ENCODE results near the gene UGT8. TPM values are rescaled to one million over a fixed set of nuclear protein-coding genes. Genes with fewer than 3 reads are reported as not detected.
A peak's percentile ranks its signal among the peaks of the same experiment; 100 is the strongest.
"Not testable (repeated sequence)": the region's sequence is repeated elsewhere in the genome, so short reads cannot be mapped to it uniquely, and the experiment has no call there.

The UGT8 gene
- total RNA-seq, result under 1 TPM; 0.40 to 0.53 TPM

- peak within 1 kb of the TSS; percentile 65 for H3K4me3 Mint-ChIP-seq
- no peak within 1 kb of the TSS for H3K27ac Mint-ChIP-seq
- intact Hi-C loops (cut with micrococcal nuclease), result no loop called here
- ChIA-PET POLR2A (no interaction called here), CTCF (interaction anchor here (0.6 kb wide), 1 partner anchor 44 kb away, joined by 3 read pairs; no protein-coding TSS in a partner anchor)
- peaks cover 15% of the 10 kb centered on the region for H3K4me1 Mint-ChIP-seq (ENCODE audit: low read depth)
- no peaks in the 10 kb centered on the region for H3K9me3 Mint-ChIP-seq
- no peaks in the 10 kb centered on the region for H3K36me3 Mint-ChIP-seq
- DNase-seq, result peak; percentile 63
- peaks cover 38% of the 10 kb centered on the region for H3K27me3 Mint-ChIP-seq
These were observed at the start of gene UGT8 for GRCh38 chr4:114598191-114599121. Gene UGT8, plus strand, starts transcription at chr4:114598807. Its CDS starts 24,074 bp downstream, at chr4:114622881.

- ChIA-PET CTCF (no interaction called here), POLR2A (no interaction called here)
- Mint-ChIP-seq H3K9me3 (peaks cover 5% of the 10 kb centered on the region), H3K27me3 (no peaks in the 10 kb centered on the region), H3K36me3 (no peaks in the 10 kb centered on the region), H3K27ac (no peak overlapping the region), H3K4me3 (no peak overlapping the region), H3K4me1 (ENCODE audit: low read depth) (no peaks in the 10 kb centered on the region)
- DNase-seq, result no peak
- intact Hi-C loops (cut with micrococcal nuclease), result no loop called here
These were observed 49.0 kb upstream of the UGT8 start for GRCh38 chr4:114549638-114550037.

GRCh38 chr4:114558446-114559020, 40.1 kb upstream of the UGT8 start:
- H3K9me3 Mint-ChIP-seq, result peaks cover 8% of the 10 kb centered on the region
- CTCF ChIA-PET, result no interaction called here
- H3K36me3 Mint-ChIP-seq, result no peaks in the 10 kb centered on the region
- no peak for DNase-seq
- intact Hi-C loops (cut with micrococcal nuclease), result no loop called here
- no peaks in the 10 kb centered on the region for H3K4me1 Mint-ChIP-seq (ENCODE audit: low read depth)
- H3K4me3 Mint-ChIP-seq, result no peak overlapping the region
- H3K27ac Mint-ChIP-seq, result no peak overlapping the region
- POLR2A ChIA-PET, result no interaction called here
- H3K27me3 Mint-ChIP-seq, result no peaks in the 10 kb centered on the region

- intact Hi-C loops (cut with micrococcal nuclease), result no loop called here
- H3K4me3 Mint-ChIP-seq, result no peak overlapping the region
- ChIA-PET CTCF (no interaction called here), POLR2A (no interaction called here)
- H3K4me1 Mint-ChIP-seq (ENCODE audit: low read depth), result no peaks in the 10 kb centered on the region
- DNase-seq, result no peak
- H3K36me3 Mint-ChIP-seq, result no peaks in the 10 kb centered on the region
- H3K27ac Mint-ChIP-seq, result no peak overlapping the region
- peaks cover 8% of the 10 kb centered on the region for H3K9me3 Mint-ChIP-seq
- no peaks in the 10 kb centered on the region for H3K27me3 Mint-ChIP-seq
These were observed 37.0 kb upstream of the UGT8 start for GRCh38 chr4:114561590-114561989.

DNA sequence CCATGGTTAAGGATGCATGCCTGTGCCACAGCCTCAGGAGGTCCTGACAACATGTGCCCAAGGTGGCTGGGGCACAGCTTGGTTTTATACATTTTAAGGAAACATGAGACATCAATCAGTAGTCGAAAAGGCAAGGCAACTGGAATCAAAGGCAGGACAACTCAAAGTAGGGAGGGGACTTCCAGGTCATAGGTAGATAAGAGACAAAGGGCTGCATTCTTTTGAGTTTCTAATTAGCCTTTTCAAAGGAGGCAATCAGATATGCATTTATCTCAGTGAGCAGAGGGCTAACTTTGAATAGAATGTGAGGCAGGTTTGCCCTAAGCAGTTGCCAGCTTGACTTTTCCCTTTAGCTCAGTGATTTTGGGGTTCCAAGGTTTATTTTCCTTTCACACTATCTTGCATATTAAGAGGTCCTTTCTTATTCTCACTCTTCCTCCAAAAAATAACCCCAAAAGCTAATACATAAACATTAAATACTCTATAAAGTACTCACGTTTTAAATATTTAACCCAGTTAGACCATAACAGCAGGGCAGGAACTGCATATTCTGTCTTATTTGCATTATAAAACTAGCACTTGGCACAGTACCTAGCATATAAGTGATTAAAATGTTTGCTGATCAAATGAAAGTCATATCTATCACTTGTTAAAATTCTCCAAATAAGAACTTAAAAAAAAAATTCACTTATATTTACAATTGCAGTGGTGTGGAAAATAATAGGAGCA, 36.3 kb upstream of the UGT8 start:
- Mint-ChIP-seq H3K36me3 (no peaks in the 10 kb centered on the region), H3K4me1 (ENCODE audit: low read depth) (no peaks in the 10 kb centered on the region), H3K27ac (no peak overlapping the region), H3K27me3 (no peaks in the 10 kb centered on the region), H3K9me3 (peaks cover 8% of the 10 kb centered on the region), H3K4me3 (no peak overlapping the region)
- intact Hi-C loops (cut with micrococcal nuclease), result no loop called here
- no peak for DNase-seq
- CTCF ChIA-PET, result no interaction called here
- POLR2A ChIA-PET, result no interaction called here

GRCh38 chr4:114563536-114564315, 34.9 kb upstream of the UGT8 start:
- H3K27me3 Mint-ChIP-seq, result no peaks in the 10 kb centered on the region
- peaks cover 2% of the 10 kb centered on the region for H3K9me3 Mint-ChIP-seq
- intact Hi-C loops (cut with micrococcal nuclease), result no loop called here
- CTCF ChIA-PET, result interaction anchor here (0.6 kb wide), 1 partner anchor 93 kb away, joined by 4 read pairs; no protein-coding TSS in a partner anchor
- POLR2A ChIA-PET, result no interaction called here
- H3K4me3 Mint-ChIP-seq, result no peak overlapping the region
- DNase-seq, result no peak
- H3K27ac Mint-ChIP-seq, result no peak overlapping the region
- no peaks in the 10 kb centered on the region for H3K36me3 Mint-ChIP-seq
- no peaks in the 10 kb centered on the region for H3K4me1 Mint-ChIP-seq (ENCODE audit: low read depth)

GRCh38 chr4:114577386-114577785, 21.2 kb upstream of the UGT8 start:
- ChIA-PET CTCF (no interaction called here), POLR2A (no interaction called here)
- no peak overlapping the region for H3K4me3 Mint-ChIP-seq
- no peak overlapping the region for H3K27ac Mint-ChIP-seq
- H3K4me1 Mint-ChIP-seq (ENCODE audit: low read depth), result no peaks in the 10 kb centered on the region
- H3K9me3 Mint-ChIP-seq, result peaks cover 14% of the 10 kb centered on the region
- no peak for DNase-seq
- no peaks in the 10 kb centered on the region for H3K36me3 Mint-ChIP-seq
- intact Hi-C loops (cut with micrococcal nuclease), result no loop called here
- H3K27me3 Mint-ChIP-seq, result no peaks in the 10 kb centered on the region

DNA sequence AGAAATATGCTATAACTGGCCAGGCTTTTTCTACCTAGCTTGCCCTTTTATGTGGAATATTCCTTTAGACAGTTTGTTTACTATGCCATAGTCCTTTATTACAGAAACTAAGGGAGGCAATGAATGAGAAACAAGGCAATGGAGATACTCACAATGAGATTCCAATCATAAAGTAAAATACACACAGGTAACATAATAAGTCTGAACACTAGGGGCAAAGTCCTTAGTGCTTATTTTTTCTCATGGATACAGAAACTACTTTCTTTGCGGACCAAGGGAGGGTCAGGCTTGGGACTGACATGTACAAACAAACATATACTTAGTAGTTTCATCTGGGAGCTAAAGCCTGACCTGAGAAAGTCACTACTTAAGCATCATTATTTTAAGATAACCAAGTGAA, 16.0 kb upstream of the UGT8 start:
- Mint-ChIP-seq H3K27me3 (no peaks in the 10 kb centered on the region), H3K4me3 (no peak overlapping the region), H3K36me3 (no peaks in the 10 kb centered on the region), H3K9me3 (peaks cover 10% of the 10 kb centered on the region), H3K4me1 (ENCODE audit: low read depth) (no peaks in the 10 kb centered on the region), H3K27ac (no peak overlapping the region)
- no peak for DNase-seq
- POLR2A ChIA-PET, result no interaction called here
- intact Hi-C loops (cut with micrococcal nuclease), result no loop called here
- CTCF ChIA-PET, result interaction anchor here (0.9 kb wide), 1 partner anchor 15 kb away, joined by 3 read pairs; no protein-coding TSS in a partner anchor

DNA sequence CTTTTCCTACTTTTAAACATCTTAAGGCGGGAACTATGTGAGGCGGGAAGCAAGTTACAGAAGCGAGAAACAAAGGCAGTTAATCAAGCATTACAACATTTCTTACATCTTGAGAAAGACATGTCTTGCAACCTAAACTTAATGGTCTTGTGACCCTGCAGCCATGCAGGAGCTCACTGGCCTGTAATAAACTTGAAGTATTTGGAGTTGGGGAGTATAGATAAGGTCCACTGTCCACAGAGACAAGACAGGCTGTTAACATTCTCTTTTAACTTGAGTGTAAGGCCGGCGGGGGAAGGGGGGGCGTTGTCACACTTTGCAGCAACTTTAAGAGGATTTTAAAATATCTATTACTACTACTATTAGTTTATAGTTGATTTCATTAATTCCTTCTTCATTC, 10.3 kb upstream of the UGT8 start:
- Mint-ChIP-seq H3K27ac (no peak overlapping the region), H3K4me1 (ENCODE audit: low read depth) (no peaks in the 10 kb centered on the region), H3K4me3 (no peak overlapping the region), H3K27me3 (no peaks in the 10 kb centered on the region), H3K36me3 (no peaks in the 10 kb centered on the region), H3K9me3 (no peaks in the 10 kb centered on the region)
- CTCF ChIA-PET, result no interaction called here
- POLR2A ChIA-PET, result no interaction called here
- DNase-seq, result no peak
- intact Hi-C loops (cut with micrococcal nuclease), result no loop called here

GRCh38 chr4:114590360-114590759, 8.2 kb upstream of the UGT8 start:
- H3K27ac Mint-ChIP-seq; H3K27me3 Mint-ChIP-seq; POLR2A ChIA-PET; CTCF ChIA-PET; DNase-seq; intact Hi-C loops (cut with micrococcal nuclease); H3K36me3 Mint-ChIP-seq; H3K4me3 Mint-ChIP-seq; H3K9me3 Mint-ChIP-seq; H3K4me1 Mint-ChIP-seq (ENCODE audit: low read depth): not testable (repeated sequence)

- Mint-ChIP-seq H3K27ac (no peak overlapping the region), H3K4me1 (ENCODE audit: low read depth) (peaks cover 3% of the 10 kb centered on the region), H3K4me3 (no peak overlapping the region), H3K27me3 (peaks cover 22% of the 10 kb centered on the region), H3K36me3 (no peaks in the 10 kb centered on the region), H3K9me3 (no peaks in the 10 kb centered on the region)
- ChIA-PET POLR2A (no interaction called here), CTCF (no interaction called here)
- no peak for DNase-seq
- intact Hi-C loops (cut with micrococcal nuclease), result loop anchor here (1.0 kb wide), 1 partner anchor 8 kb away; no protein-coding TSS in a partner anchor
These were observed 5.1 kb upstream of the UGT8 start for GRCh38 chr4:114593526-114593925.

- H3K27ac Mint-ChIP-seq, result no peak overlapping the region
- H3K9me3 Mint-ChIP-seq, result no peaks in the 10 kb centered on the region
- intact Hi-C loops (cut with micrococcal nuclease), result no loop called here
- no peak for DNase-seq
- no peaks in the 10 kb centered on the region for H3K36me3 Mint-ChIP-seq
- peaks cover 33% of the 10 kb centered on the region for H3K27me3 Mint-ChIP-seq
- H3K4me3 Mint-ChIP-seq, result no peak overlapping the region
- ChIA-PET POLR2A (no interaction called here), CTCF (no interaction called here)
- peaks cover 15% of the 10 kb centered on the region for H3K4me1 Mint-ChIP-seq (ENCODE audit: low read depth)
These were observed 3.4 kb upstream of the UGT8 start for GRCh38 chr4:114595207-114595606.

All from activated CD4-positive, alpha-beta memory T cell treated with anti-CD3 and anti-CD28 coated beads for 36 hours (primary cell).